Testis (tissue), 2 donors: ENCODE results near the gene ANO1.

ENCODE experiments used
- CTCF ChIP-seq, 3 experiments: fragments of 450-650 bp in 2 of 3; fragments of 200-600 bp in 1 of 3; sonication (generic) in 1 of 3; IDR thresholded peaks; one replicate each; pipeline ENCODE4 v1.5.1; 2016 to 2019; ENCODE audit warnings: antibody characterized with exemption in 3 of 3, mild to moderate bottlenecking in 2 of 3, moderate library complexity in 1 of 3
- POLR2A ChIP-seq: fragments of 450-650 bp; IDR thresholded peaks from one replicate; pipeline ENCODE4 v1.6.1; 2017; ENCODE audit warnings: antibody characterized with exemption, mild to moderate bottlenecking, moderate library complexity

- TF ChIP-seq POLR2A (no peak), CTCF (IDR thresholded peaks at IDR 0.05) (no peak)
Observed at GRCh38 chr11:70100791-70101190, 22.7 kb downstream of the ANO1 start.
